GF-D8 (cell line): Measurements from ENCODE around the gene C1orf21.

Experiments used
- DNase-seq: peaks from one replicate; lab custom pipeline; 2025; lab: John Stamatoyannopoulos, UW

C1orf21 gene

DNA sequence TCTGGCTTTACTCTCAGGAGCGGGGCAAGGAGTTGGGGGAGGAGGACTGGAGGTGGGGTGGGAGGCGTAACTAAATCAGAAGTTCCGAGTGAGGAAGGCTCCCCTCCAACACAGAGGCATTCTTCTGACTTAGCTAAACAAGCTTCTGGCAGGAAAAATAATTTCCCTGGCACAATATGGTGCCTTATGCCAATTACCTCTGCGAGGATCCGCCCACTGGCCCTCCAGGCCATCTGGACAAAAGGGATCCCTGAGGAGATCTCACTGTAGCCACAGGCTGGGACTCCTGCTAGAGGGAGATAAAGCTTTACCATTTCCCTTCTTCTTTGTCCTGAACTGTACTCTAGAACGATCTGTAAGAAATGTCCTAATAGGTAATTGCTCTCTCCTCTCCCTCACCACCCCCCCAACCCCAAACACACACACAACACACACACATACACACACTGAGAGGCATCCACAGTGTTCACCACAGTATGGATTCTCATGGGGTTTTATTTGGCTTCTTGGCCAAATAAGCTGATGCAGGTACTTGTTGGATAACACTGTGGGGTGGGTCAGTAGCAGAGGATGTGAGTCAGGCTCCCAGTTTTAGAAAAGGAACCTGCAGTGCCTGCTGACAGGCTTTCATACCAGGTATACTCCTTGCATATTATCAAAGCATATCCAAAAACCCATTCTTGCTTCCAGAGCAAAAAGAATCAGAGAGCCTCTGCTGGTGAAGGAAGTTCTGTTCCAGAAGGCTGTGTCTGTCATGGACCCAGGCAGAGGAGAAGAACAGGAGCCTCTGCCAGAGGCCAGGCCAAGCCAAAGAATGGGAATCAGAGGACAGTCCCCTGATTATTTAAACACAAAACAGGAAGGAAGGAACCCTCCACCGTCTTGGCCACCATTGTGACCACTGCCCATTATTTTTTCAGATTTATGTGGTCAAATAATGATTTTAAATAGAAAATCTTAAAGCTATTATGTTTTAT lies 169.1 kb downstream of the C1orf21 start:
- no peak for DNase-seq

DNA sequence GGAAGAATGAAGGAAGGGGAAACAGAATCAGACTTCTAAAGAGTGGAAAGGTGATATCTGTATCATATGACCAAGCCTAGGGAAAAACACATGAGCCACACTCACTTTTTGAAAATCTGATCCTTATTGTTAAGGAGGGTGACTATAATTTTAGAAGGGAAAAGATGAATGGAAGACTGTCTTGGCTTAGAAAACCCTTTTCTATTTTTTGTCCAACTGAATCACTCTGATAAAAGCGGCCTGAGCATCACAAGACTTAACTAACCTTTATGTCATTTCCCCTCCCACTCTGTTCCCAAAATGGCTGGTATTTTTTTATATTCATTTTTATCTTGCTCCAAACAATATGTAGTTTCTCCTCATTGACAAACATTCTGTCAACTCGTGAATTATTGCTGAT lies 169.8 kb downstream of the C1orf21 start:
- DNase-seq = no peak

DNA sequence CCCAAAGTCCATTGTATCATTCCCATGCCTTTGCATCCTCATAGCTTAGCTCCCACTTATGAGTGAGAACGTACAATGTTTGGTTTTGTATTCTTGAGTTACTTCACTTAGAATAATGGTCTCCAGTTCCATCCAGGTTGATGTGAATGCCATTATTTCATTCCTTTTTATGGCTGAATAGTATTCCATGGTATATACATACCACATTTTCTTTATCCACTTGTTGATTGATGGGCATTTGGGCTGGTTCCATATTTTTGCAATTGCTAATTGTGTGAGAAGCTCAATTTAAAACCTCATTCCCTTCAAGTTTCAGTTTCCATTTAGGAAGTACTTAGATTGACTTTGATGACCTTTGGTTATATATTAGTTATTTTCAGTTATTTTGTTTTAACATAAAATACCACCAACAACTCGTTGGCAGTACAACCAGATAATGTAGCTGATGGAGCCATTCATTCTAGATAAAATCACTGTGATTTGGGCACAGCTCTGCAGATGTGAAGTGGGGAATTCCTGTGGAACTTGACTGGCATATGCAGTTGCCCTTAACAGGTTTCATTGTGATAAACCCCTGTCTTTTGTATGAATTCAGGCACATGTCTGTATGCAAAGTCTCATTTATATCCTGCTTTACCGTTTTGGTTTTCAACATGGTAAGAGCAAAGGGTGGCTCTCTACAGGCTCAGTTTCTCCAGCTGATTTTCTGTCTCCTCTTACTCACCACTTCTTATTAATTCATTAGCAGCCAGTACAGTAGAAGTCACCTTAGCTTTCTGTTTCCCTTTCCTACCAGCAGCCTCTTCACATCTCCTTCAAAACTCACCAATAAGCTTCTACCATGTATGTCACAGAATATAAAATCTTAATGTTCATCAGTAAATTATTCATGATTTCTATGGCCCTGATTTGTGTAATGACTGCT lies 170.9 kb downstream of the C1orf21 start:
- no peak for DNase-seq

DNA sequence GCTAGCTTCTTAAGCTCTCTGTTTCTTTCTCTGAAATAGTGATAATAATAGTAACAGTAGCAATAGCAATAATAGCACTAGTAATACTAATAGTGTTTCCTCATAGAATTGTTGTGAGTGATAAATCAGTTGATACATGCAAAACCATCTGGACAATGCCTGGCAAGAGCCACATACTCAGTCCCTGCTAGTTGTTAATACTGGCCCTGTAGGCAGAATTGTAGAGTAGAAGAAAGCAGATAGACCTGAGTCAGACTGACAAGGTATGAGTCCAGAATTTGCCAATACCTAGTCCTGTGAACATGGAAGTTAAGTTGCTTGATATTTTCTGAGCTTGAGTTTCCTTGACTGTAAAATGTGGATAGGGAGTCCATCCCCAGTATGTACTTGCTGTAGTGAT lies 171.9 kb downstream of the C1orf21 start:
- DNase-seq = no peak

DNA sequence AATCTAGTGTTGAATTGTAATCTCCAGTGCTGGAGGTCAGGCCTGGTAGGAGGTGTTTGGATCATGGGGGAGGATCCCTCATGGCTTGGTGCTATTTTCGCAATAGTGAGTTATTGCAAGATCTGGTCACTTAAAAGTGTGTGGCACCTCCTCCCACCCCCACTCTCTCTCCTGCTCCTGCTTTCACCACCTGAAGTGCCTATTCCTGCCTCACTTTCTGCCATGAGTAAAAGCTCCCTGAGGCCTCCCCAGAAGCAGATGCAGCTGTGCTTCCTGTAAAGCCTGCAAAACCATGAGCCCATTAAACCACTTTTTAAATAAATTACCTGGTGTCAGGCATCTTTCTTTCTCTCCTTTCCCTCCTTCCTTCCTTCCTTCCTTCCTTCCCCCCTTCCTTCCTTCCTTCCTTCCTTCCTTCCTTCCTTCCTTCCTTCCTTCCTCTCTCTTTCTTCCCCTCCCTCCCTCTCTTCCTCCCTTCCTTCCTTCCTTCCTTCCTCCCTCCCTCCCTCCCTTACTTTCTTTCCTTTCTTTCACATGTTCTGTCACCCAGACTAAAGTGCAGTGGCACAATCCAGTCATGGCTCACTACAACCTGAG lies 172.4 kb downstream of the C1orf21 start:
- DNase-seq = no peak

DNA sequence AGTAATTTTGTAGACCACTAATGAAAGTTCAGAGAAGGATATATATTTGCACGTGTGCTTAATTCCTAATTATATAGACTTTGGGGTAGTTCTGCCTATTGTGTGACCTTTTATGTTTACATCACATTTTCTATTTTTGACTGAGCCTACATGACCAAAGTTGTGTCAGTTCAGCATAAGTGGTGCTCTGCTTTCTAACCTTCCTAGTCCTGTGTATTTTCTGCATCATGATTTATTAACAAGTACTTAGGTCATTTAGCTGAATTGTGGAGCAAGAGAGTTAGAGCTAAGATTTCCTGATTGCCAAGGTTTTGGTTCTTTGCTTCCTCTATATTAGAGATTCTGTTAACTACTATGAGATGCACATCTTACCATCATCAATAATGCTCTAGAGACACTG lies 176.0 kb downstream of the C1orf21 start:
- no peak for DNase-seq

DNA sequence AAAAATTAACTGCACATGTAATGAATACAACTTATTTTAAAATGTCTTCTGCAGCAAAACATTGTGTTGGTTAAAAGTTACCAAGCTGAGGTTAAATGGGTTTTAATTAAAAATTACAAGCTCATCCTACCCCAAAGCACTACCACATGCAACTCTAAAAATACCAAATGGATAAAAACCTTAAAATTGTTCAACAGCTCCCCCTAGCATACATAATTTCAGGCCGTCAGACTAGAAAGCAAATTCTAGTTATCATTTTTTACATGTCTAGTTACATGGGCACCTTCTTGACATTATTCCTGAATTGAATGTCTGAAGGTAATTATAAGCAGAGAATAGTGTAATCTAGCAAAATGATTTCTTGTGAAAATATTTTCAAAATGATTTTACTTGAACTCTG lies 176.5 kb downstream of the C1orf21 start:
- DNase-seq = no peak

DNA sequence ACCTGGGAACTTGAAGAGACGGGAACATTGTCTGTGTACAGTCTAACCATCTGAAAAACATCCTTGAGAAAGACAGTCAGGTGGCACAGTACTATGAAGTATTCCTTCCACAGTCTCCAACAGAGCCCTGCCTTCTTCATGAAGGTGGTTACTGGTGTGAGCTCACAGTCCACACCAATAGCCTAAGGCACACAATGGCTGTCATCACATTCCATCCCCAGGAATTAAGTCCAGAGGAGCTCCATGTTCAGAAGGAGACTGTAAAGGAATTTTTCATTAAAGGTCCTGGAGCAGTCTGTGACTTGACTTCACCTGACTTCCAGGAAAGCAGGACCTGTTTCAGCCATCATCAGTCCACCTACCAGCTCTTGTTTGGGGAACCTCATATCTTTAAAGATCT lies 180.2 kb downstream of the C1orf21 start:
- no peak for DNase-seq

DNA sequence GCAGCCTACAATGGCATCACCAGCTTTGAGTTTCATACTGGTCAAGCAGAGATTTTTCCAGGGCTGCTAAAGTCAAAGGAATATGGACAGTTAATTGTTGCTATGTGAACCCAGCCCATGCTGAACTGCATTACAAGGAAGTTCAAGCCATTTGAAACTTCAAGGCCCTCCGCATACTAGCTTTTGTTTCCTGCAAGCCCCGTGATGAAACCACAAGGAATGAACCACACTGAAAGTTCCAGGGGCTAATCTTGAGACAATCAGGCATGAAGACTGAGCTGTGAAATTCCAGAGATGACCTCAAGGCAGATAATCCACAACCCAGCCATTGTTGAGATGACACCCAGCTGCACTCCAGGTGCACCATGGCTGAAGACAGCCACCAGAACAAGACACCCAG lies 180.8 kb downstream of the C1orf21 start:
- no peak for DNase-seq

DNA sequence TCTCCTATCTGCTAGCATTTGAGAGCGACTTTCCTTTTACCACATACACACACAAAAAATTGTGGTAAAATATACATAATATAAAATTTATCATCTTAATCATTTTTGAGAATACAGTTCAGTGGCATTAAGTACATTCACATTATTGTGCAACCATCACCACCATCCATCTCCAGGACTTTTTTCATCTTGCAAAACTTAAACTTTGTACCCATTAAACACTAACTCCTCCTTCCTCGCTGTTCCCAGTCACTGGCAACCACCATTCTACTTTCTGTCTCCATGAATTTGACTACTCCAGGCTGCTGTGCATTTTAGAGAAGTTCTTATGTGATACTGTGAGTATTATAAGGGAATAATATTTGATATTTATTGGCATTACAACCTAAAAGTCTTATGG lies 181.3 kb downstream of the C1orf21 start:
- DNase-seq = no peak

DNA sequence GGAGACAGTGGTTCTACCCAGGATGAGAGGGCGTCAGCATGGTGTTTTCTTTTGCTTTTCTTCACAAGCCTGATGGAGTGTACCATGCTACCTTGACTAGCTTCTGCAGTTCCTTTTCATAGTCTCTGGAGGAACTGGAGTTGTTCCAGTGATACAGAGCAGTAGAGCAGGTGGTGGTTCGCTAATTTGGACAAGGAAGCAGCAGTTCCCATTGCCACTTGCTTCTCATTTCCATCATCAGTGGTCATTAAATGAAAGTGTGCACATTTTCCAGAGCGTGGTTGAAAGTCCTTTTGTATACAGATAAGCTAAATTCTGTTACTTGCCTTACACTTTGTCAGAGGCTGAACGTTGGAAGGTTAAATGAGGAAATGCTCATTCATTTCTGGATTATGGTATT lies 182.3 kb downstream of the C1orf21 start:
- no peak for DNase-seq

DNA sequence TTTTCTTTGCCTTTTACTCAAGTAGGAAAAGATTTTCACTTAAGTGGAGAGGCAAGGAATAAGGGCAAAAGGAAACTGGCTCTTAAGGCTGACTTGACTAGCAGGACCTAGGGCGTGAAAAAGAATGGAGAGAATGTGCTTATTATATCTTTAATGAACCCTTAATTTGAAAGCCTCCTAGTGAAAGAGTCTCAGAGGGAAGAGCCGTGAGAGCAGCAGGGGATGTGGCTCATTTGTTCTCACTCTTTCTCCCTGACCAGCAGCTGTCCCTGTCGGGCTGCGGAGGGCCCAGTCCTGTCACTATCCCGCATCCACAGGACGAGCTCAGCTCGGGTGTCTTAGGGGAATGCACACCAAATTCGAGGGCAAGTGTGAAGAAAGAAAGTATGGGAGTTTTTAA lies 187.8 kb downstream of the C1orf21 start:
- no peak for DNase-seq

DNA sequence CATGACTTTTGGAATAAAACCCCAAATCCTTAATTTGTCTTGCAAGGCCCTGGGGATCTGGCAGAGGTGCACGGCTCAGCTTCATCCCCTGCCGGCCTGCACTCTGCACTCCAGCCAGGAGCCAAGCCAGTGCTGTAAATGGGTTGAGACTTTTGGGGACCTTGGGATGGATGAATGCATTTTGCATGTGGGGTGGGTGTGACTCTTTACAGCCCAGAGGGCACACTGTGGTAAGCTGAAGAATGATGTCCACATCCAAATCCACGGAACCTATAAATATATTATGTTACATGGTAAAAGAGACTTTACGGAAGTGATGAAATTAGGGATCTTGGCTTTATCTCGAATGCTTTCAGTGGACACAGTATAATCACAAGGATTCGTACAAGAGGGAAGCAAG lies 190.0 kb downstream of the C1orf21 start:
- no peak for DNase-seq

DNA sequence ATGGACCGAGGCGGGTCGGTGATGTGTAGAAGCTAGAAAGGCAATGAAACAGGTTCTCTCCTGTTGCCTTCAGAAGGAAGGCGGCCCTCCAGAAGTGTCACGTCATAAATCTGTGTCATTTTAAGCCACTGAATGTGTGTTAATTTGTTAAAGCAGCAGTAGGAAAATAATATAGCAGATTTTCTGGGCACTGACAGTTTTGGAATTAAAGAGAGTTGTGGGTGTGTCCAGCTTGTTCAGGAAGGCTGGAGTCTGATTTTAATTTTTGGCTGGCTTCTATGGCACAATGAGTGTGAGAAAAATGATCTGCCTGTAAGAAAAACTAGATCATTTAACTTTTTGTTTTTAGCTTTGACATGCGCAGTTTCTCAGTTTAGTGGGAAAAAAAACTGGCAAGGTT lies 190.5 kb downstream of the C1orf21 start:
- no peak for DNase-seq

DNA sequence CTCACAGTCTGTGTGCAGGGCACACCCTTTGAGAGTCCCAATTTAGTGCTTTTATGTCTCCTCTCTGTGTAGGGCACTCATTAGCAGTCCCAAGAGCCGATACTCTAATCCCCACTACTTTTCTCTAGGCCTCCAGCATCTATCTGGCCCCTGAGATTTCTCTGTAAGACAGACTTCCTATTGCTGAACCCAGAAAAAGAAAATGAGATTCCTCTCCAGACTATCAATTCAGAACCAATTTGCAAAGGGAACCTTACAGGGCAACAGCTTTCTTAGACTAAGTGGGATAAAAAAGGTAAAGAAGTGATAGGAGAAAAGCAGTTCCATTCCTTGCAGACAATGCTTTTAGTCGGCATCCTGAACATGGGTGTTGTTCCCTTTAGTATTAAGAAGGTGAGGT lies 195.6 kb downstream of the C1orf21 start:
- no peak for DNase-seq

DNA sequence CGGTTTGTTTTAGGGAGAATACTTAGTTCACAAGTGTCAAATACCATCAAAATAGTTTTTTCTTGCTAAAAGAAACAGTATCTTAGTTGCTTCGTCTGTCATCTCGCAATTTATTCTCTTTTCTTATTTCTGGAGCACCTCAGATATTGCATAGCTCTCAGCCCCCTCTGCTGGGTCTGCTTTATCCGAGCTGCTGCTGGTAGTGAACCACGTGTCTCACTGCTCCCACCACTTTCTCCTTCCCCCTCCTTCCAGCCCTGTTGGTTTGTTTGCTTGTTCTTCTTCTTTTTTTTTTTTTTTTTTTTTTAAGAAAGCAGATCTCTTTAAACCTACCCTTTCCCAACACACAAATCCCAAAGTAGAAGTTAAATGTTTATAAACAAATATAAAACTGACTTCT lies 197.0 kb downstream of the C1orf21 start:
- no peak for DNase-seq

DNA sequence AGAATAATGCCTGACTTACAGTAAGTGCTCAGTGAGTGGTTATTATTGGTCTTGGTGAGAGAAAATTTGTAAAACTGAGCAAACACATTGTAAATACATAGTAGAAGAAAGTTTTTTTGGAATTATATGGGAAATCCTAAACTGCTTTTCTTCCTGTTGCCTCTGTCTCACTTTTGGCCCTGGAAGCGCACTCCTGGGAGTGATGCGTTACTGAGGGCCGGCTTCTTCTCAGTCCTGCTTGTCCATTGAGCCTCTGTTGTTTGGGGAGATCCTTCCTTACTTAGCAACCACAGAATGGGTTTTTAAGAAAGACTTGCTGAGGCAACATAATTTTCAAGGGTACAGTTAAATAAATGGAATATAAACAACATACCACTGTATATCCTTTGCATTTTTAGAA lies 201.9 kb downstream of the C1orf21 start:
- no peak for DNase-seq

DNA sequence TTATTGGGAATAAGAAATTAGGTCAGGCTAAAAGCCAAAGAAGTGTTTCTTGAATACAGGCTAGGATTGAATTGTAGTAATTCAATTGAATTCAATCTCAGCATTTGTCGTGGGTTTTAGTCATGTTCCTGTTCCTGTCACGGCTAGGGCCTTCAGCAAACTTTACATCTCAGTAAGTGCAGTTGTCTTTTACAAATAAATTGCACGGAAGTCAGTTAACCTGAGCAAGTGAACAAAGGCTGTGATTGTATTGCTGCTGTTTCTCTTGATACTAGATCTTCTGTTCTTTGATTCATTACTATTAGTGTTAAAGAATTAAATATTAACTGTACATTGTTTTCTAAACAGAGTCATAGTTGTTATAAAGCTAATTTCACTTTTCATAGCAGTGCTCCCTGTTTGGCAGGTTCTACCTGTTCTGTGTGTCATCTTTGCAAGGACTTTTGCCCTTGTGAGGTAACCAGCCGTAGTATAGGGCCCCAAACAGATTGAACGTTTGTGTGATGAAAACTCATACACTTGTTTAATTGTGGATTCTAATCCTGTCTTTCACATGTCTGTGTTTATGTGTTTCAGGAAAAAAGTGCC lies 203.4 kb downstream of the C1orf21 start:
- DNase-seq = no peak

DNA sequence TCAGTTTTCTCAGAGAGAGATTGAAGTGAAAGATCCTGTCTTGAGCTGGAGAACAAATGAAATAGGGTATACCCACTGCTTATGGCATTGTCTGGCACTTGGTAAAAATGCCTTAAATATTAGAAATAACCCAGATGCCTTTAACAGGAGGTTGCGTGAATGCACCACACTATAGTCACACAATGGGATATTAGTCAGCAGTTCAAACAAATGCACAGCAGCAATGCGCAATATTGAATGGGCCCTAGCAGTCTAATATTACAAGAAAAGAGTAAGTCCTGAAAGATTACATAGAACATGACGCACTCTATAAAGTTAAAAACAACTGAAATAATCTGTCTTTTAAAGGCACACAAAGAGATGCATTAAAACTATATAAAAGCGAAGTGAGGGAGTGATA lies 206.8 kb downstream of the C1orf21 start:
- no peak for DNase-seq

DNA sequence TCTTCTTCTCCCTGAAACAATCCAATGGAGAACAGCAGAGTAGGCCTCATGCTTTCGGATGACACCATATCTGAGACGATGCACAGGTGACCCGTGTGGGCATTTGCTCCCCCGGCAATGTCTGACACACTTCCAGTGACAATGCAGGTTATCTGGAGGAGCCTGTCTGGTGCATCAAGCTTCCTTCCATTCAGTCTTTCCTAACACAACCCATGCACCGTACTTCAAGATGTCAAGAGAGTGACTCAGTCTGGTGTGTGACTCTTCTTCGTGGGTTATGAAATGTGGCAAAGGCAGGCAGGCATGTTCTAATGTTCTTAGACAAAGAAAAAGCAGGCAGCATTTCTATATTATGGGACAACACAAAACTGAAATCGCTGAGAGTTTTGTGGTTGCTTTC lies 208.8 kb downstream of the C1orf21 start:
- DNase-seq = no peak

DNA sequence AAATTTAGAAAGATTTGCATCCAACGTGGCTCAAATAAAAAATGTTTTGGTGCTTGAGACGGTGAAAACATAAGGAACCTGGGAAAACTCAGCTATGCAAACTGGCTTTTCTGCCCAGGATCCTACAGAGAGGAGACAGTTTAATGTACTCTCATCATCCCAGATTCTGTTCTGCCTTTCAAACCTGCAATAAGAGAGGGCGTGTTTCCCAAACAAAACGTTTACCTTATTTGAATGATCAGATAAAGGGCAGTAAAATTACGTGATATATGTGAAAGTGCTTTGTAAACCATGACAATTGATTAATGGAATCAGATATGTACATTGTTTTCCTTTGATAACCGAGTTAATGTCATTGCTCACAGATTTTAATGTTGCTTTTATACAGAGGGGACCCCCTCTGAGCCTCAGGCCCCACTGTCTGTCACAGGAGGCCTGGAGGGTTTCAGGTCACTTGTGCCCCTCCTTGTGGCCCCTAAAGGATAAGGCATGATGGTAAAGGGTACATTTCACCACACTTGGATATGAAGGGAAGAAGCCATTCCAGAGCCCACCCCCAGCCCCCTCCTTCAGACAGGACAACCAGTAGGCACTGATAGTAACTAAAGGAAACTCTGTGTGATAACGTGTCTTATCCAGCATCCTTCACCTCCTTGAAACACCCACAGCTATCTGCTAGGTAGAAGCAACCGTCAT lies 210.3 kb downstream of the C1orf21 start:
- no peak for DNase-seq
